SU-DHL-6 (cell line): ENCODE results near the gene IPO4.

Experiments used
- H2AFZ ChIP-seq: fragments of 200-600 bp; sonication (generic); 2 replicates; pipeline ENCODE4 v1.6.1; 2014; ENCODE audit warnings: low read depth, mild to moderate bottlenecking, moderate library complexity, mixed read lengths, antibody characterized with exemption, low read length; ENCODE audit not compliant: severe bottlenecking
- H3F3A ChIP-seq: fragments of 200-600 bp; shearing (Covaris generic); 2 replicates; pipeline ENCODE4 v1.6.0; 2016; ENCODE audit warnings: antibody characterized with exemption, mild to moderate bottlenecking; ENCODE audit not compliant: insufficient read depth
- H3K27ac ChIP-seq: fragments of 200-600 bp; sonication (generic); 2 replicates; pipeline ENCODE4 v1.5.1; 2016; ENCODE audit warnings: low read depth, mild to moderate bottlenecking, low read length, moderate library complexity, mixed read lengths
- H3K27me3 ChIP-seq: fragments of 200-600 bp; sonication (generic), shearing (Covaris generic); 2 replicates; pipeline ENCODE4 v1.6.0; 2014; ENCODE audit warnings: mild to moderate bottlenecking, low read length
- H3K36me3 ChIP-seq: fragments of 200-600 bp; sonication (generic); 2 replicates; pipeline ENCODE4 v1.6.1; 2014; ENCODE audit warnings: mild to moderate bottlenecking, low read length, mixed read lengths
- H3K4me2 ChIP-seq: fragments of 300-600, 200-600 bp; shearing (Covaris generic), sonication (generic); 2 replicates; pipeline ENCODE4 v1.6.0; 2014; ENCODE audit warnings: low read length, low read depth, mild to moderate bottlenecking; ENCODE audit not compliant: poor library complexity, severe bottlenecking
- H3K4me3 ChIP-seq: fragments of 200-600 bp; sonication (generic); 2 replicates; pipeline ENCODE4 v1.5.1; 2014; ENCODE audit warnings: antibody characterized with exemption, low read length, mild to moderate bottlenecking, mixed read lengths; ENCODE audit not compliant: insufficient read depth, poor library complexity, severe bottlenecking
- H3K79me2 ChIP-seq: fragments of 200-600 bp; sonication (generic); 2 replicates; pipeline ENCODE4 v1.6.1; 2014; ENCODE audit warnings: mild to moderate bottlenecking, low read length, moderate library complexity; ENCODE audit not compliant: insufficient read depth
- H3K9ac ChIP-seq: fragments of 200-600 bp; sonication (generic); 2 replicates; pipeline ENCODE4 v1.7.0; 2014; ENCODE audit warnings: mild to moderate bottlenecking, low read length
- H3K9me2 ChIP-seq: fragments of 200-600 bp; sonication (generic); replicated peaks from 2 replicates; pipeline ENCODE4 v1.6.1; 2014; ENCODE audit warnings: low read length; ENCODE audit not compliant: insufficient read depth
- H3K9me3 ChIP-seq: fragments of 200-600 bp; sonication (generic); 2 replicates; pipeline ENCODE4 v1.6.1; 2014; ENCODE audit warnings: low read length, mixed read lengths; ENCODE audit not compliant: insufficient read depth
- H4K20me1 ChIP-seq: fragments of 200-600 bp; sonication (generic); 2 replicates; pipeline ENCODE4 v1.6.1; 2014; ENCODE audit warnings: low read depth, mild to moderate bottlenecking, antibody characterized with exemption, low read length, moderate library complexity, mixed read lengths
- EZH2phosphoT487 ChIP-seq: fragments of 200-600 bp; sonication (generic), shearing (Covaris generic); conservative IDR thresholded peaks from 2 replicates; pipeline ENCODE4 v1.6.1; 2018; ENCODE audit warnings: mild to moderate bottlenecking, antibody characterized with exemption, low read length, moderate library complexity, mixed read lengths
- TF ChIP-seq, protein P1 (sequence below): fragments of 200-600 bp; sonication (generic); IDR thresholded peaks from one replicate; pipeline ENCODE4 v1.5.1; 2017; ENCODE audit warnings: antibody characterized with exemption, mild to moderate bottlenecking, low read length, moderate library complexity; ENCODE audit not compliant: insufficient read depth, poor library complexity, severe bottlenecking

Gene IPO4

DNA sequence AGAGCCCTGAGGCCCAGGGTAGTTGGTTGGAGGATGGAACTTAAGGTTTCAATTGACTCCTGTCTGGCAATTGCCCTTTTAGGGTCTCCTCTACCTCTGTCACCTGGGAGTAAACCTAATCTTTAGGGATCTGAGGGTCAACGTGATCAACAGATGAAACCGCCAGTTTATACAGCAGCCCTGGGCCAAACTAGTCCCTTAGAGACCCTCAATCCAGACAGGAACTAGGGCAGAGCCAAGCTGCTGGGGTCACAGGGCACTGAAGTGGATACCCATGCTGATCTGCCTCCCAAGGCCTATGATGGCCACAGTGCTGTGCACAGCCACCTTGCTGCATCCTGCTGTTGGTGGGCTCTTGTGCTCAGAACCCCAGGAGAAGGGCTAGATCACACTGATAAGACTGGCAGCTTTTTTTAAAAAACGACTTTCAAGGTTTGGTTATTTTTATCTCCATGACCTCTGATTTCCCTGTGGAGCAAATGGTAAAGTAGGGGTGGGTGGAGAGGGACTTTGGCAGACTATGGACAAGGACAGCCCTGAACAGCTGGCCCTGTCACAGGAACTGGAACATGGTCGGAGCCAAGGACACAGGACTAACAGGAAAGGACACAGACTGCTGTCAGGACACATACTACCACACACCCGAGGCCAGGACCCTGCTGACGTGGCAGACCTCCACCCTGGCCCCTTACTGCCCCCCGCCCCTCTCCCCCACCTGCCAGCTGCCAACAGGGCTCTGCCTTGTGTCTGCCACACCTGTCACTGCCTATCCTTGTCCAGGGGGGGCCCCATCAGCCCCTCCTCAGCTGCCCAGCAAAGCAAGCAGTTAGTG lies 57.7 kb downstream of the IPO4 start:
- Histone ChIP-seq H2AFZ (no peak overlapping the region), H4K20me1 (no peaks in the 10 kb centered on the region), H3K9me2 (no peaks in the 10 kb centered on the region), H3K4me2 (no peak overlapping the region), H3F3A (peaks cover 5% of the 10 kb centered on the region), H3K4me3 (no peak overlapping the region), H3K9me3 (no peaks in the 10 kb centered on the region), H3K36me3 (no peaks in the 10 kb centered on the region), H3K9ac (no peak overlapping the region), H3K27me3 (no peaks in the 10 kb centered on the region), H3K79me2 (no peaks in the 10 kb centered on the region), H3K27ac (no peak overlapping the region)
- no peak for TF ChIP-seq EZH2phosphoT487
- TF ChIP-seq, protein P1, sequence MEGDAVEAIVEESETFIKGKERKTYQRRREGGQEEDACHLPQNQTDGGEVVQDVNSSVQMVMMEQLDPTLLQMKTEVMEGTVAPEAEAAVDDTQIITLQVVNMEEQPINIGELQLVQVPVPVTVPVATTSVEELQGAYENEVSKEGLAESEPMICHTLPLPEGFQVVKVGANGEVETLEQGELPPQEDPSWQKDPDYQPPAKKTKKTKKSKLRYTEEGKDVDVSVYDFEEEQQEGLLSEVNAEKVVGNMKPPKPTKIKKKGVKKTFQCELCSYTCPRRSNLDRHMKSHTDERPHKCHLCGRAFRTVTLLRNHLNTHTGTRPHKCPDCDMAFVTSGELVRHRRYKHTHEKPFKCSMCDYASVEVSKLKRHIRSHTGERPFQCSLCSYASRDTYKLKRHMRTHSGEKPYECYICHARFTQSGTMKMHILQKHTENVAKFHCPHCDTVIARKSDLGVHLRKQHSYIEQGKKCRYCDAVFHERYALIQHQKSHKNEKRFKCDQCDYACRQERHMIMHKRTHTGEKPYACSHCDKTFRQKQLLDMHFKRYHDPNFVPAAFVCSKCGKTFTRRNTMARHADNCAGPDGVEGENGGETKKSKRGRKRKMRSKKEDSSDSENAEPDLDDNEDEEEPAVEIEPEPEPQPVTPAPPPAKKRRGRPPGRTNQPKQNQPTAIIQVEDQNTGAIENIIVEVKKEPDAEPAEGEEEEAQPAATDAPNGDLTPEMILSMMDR: no peak

DNA sequence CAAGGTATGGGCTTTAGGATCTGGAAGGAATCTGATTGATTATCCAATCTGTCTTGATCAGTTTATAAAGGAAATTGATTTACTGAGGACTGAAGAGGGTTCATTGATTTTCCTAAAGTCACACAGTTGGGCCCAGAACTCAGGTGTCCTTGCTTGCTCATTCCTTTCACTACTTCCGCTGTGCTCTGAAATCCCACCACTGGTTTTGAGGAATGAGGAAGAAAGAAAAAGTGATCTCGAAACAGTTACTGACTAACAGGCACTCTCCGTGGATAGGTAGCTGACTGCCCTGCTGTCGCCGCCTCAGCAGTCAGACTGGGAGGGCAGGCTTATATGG lies 58.3 kb downstream of the IPO4 start, which contains the start of gene FITM1:
Gene FITM1 (plus strand): TSS at position 280 of the 337 bp plus-strand sequence. CDS start 905 bp downstream, outside the sequence.
- TF ChIP-seq, protein P1: no peak
- no peak for TF ChIP-seq EZH2phosphoT487
- no peak within 1 kb of the TSS for H3K4me3 ChIP-seq

More for the DNA sequence above, 58.3 kb downstream of the IPO4 start, which contains the start of gene FITM1:
- Histone ChIP-seq H4K20me1 (no peaks in the 10 kb centered on the region), H3K36me3 (no peaks in the 10 kb centered on the region), H3K9me2 (no peaks in the 10 kb centered on the region), H3K27me3 (no peaks in the 10 kb centered on the region), H3K79me2 (no peaks in the 10 kb centered on the region), H3K9ac (no peak within 1 kb of the TSS), H3K27ac (no peak within 1 kb of the TSS), H3F3A (peaks cover 3% of the 10 kb centered on the region), H3K9me3 (no peaks in the 10 kb centered on the region), H2AFZ (no peak within 1 kb of the TSS), H3K4me2 (no peak within 1 kb of the TSS)
